ENCODE measurements around the gene NCK1.

NCK1 gene

DNA sequence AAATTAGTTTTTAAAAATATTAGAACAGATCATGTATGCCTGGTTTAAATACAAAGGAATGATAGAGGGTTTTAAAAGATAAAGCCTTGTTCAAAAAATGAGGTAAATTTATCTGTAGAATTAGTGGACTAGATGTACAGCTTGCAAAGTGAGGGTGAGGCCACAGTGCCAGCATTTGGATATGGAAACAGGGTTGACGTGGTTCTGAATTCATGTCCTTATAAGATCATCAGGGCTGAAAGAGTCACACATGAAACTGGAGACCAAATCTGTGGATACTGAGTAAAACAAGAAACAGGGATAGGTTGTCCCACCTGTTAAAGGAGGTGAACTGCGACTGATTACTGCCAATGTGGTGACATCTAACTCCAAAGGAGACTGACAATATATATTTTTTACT lies 46.3 kb downstream of the NCK1 start:
- no peak for DNase-seq (ENCODE audit: low read depth, low spot score)

DNA sequence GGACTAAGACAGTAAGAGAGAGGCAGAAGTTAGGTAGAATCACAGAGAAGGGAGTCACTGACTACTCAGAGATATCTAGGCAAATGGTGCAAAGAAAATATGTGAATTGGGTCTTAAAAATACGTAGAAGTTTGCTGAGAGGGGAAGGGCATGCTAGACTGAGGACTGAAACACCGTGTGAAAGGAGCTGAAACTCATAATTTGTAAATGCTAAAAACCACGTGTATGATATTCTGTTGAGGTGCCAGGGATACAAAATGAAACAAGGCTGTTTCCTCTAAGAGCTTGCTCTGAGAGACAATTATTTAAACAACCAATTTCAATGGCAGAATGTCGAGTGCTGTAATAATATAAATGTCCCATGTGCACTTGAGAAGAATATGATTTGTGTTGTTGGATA lies 47.2 kb downstream of the NCK1 start:
- no peak for DNase-seq (ENCODE audit: low read depth, low spot score)

DNA sequence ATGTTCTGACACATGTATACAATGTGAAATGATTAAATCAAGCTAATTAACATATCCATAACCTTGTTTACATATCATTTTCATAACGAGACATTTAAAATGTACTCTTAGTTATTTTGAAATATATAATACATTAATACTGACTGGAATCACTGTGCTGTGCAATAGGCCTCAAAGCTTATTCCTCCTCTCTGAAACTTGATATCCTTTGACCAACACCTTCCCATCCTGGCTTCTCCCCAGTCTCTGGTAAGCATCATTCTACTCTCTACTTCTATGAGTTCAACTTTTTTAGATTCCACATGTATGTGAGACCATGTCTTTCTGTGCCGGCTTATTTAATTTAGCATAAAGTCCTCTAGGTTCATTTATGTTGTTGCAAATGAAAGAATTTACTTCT lies 48.7 kb downstream of the NCK1 start:
- no peak for DNase-seq (ENCODE audit: low read depth, low spot score)

DNA sequence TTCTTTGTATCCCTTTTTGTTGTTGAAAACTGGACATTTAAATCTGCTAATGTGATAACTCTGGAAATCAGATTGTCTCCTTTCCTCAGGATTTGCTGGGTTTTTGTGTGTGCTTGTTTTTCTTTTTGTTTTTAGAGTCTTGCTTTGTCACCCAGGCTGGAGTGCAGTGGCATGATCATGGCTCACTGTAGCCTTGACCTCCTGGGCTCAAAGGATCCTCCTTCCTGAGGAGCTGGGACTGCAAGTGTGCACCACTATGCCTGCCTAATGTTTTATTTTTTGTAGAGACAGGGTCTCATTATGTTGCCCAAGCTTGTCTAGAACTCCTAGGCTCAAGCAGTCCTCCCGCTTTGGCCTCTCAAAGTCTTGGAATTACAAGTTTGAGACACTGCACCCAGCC lies 51.2 kb downstream of the NCK1 start:
- no peak for DNase-seq (ENCODE audit: low read depth, low spot score)

DNA sequence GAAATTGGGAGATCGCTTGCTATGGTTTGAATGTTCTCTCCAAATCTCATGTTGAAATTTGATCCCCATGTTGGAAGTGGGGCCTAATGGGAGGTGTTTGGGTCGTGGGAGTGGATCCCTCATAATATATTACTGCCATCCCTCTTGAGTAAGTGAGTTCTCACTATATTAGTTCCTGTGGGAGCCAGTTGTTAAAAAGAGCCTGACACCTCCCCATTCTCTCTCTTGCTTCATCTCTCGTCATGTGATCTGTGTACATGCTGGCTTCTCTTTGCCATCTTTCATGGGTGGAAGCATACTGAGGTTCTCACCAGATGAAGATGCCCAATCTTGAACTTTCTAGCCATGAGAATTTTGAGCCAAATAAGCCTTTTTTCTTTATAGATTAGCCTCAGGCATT lies 52.7 kb downstream of the NCK1 start:
- no peak for DNase-seq (ENCODE audit: low read depth, low spot score)

DNA sequence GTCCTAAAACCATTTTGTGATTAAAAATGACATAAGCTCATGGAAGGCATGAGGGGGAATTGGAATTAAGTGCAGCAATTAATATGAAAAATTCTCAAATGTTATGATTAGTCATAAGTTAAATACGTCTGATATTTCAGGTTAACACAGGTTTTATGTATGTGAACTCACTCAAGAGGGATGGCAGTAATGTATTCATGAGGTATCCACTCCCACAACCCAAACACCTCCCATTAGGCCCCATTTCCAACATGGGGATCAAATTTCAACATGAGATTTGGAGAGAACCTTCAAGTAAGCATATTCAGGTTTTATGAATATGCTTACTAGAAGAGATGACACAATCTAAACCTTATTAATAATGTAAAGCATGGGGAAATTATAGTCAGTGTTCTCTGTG lies 54.2 kb downstream of the NCK1 start:
- DNase-seq (ENCODE audit: low read depth, low spot score), result no peak

DNA sequence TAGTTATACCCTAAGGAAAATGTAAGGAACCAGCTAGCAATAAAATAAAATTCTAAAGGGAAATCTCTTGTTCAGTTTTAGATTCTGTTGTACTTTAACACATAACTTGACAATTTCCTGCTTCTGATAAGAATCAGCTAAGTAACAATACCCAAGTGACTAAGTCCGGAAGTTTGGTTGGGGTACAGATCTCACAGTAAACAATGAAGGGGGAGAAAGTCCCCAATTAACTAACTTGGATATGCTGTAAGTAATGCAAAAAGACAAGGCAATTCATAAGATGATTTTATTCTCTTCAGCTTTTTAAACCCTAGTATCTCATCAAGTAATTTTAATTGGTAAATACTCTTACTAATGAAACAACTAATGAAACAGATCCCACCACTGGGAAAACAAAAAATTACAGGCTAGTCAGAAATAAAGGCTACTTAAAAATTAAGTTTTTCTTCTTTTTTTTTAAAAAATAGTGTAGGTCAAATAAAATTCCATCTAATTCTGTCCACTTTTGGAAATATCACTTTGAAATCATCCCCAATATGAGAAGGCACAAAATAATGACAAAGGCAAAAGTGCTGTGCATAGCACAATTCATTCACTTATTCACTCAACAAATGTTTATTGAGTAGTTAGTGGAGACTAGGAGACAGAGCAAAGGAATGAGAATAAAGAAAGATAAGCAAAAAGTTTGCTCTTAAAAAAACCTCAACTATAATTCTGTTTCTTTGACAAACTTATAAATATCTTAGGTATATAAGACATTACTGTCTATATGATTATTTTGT lies 58.0 kb downstream of the NCK1 start:
- DNase-seq (ENCODE audit: low read depth, low spot score), result no peak

DNA sequence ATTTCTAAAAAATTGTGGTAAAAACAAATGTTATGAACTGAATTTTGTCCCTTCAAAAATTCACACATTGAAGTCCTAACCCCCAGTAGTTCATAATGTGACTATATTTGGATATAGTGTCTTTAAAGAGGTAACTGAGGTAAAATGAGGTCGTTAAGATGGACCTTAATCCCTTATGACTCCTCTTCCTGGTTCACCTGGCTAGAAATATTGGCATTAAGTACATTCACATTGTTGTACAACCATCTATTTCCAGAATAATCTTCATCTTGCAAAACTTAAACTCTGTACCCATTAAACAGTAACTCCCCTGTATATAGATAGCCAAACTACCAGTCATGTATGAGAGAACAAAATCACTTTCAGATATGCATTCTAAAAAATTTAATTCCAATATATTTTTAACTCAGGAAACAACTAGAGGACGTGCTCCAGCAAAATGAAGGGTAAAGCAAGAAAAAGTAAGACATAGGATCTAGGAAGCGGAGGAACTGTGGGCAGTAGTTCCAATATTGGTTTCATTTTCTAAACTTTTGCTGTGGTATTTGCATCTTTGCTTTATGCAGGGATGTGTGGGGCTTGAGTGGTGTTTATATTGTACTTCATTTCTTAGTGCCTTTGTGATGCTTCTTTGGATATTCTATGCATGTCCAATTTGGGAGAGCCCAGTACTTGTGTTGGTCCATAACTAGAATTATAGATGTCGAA lies 59.0 kb downstream of the NCK1 start:
- no peak for DNase-seq (ENCODE audit: low read depth, low spot score)

DNA sequence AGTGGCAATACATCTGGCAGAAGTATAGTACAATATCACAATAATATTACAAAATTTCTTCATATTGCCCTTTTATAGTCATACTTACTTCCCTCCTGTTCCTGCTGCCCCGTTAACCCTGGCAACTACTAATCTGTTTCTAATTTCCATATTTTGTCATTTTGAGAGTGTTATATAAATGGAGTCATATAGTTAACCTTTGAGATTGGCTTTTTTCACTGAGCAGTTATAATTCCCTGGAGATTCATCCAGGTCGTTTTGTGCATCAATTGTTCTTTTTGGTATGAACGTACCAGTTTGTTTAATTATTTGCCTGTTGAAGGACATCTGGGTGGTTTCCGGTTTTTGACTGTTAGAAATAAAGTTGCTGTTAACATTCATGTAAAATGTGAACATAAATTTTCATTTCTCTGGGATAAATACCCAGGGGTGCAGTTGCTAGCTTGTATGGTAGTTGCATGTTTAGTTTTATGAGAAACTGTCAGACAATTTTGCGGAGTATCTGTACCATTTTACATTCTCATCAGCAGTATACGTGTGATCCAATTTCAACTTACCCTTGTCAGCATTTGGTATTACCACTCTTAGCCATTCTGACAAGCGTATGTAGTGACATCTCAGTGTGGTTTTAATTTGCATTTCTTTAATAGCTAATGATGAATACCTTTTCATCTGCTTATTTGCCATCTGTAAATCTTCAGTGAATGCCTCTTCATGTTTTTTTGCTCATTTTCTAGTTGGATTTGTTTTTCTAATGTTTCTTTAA lies 63.6 kb downstream of the NCK1 start:
- DNase-seq (ENCODE audit: low read depth, low spot score), result no peak

DNA sequence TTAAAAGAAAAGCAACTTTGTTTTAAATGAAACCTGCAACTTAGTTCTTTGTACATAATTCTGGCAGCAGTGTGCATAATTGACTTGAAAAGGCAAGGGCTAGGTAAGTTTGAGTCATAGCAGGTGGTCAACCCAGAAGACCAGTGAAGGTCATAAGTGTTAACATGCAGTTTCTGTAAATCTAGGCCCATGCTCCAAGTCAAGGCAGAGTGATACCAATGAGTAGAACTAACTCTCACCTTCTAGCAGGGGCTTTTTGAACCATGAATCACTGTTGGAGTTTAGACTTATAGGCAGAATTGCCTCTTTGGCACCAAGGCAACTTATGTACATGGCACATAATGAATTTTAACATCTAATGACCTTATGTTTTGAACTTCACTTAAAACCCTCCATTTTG lies 66.2 kb downstream of the NCK1 start:
- DNase-seq (ENCODE audit: low read depth, low spot score), result no peak

DNA sequence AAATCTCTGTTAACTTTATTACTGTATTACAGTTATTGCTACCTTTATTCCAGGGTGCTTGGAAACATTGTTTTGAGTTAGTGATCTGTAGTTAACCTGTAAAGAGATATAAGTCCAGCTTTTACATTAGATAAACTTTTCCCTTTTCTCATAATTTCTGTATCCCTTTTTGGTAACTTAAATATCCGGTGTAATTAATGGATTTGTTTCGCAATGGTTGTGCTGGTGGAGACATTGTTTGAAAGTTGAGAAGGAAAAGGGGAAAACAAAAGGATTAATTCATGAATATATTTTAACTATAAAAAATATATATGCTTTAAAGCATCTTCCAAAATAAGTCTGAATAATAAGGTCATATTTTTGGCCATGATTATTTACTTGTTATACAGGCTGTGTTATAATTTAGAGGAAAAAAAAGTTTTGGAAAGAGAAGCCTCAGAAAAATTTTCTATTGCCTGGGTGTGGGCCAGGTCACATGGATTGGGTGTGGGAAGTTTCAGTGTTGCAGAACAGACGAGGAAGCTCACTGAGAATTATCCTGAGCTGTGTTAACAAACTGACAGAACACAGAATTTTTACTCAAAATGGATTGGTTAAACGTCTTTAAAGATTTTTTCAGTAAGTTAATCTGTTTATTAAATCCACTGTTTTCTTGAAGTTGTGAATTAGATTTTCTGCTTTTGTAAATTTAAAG lies 68.1 kb downstream of the NCK1 start:
- DNase-seq (ENCODE audit: low read depth, low spot score), result no peak

DNA sequence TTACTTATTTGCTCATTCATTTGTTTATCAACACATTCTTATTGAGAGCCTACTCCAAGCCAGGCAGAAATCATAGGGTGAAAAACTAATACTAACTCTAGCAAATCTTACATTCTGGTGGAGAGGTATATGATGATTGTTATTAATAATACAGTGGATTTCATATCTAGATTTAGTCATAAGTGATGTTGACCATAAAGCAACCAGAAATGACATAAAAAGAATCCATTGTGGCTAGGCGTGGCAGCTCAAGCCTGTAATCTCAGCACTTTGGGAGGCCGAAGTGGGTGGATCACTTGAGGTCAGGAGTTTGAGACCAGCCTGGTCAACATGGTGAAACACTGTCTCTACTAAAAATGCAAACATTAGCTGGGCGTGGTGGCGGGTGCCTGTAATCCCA lies 69.6 kb downstream of the NCK1 start:
- no peak for DNase-seq (ENCODE audit: low read depth, low spot score)

DNA sequence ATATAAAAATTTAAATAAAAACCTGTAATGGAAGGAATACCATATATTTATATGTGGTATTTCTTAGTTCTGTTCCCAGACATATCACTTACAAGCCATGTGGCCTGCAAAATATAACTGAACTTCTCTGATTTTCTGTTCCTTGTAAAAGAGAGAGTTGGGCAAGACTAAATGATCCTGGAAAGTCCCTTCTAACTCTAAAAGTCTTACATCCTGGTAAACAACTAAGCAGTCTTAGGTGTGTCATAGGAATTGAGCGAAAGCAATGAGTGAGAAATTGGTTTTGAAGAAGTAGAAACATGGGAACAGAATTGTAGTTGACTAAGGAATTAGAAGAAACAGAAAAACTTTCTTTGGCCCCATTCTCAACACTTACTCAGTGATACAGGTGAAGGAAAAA lies 70.5 kb downstream of the NCK1 start:
- DNase-seq (ENCODE audit: low read depth, low spot score), result no peak

DNA sequence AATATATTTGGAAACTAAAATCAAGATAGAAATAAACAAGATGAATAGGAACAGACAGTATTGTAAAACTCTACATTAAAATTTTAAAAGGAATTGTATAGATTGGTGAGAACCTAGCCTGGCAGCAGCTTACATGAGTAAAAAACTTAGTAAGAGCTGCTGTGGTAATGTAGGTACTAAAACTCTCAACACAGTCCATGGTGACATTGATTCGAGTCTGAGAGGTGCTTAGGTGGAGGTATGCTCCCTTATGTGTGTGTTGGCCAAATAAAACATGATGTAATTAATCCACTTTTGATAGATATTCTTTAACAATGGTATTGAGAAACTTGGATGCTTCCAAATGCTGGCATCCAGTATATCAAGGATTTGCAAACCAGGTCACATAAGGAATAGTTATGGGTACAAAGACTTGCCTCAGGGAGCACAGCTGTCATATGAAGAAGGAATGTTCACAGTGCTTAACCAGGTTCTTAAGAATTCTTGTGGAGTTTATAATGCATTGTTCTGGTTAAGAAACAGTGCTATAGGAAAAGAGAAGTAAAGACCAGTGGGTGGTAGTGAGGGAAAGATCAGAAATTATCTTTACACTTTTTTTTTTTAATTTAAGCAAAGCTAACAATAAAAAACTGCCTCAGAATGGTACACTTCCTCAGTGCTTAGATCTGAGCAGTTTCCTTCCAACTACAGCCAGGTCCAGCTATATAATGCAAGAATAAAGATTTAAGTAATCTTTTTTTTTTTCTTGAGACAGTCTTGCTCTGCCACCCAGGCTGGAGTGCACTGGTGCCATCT lies 71.2 kb downstream of the NCK1 start:
- DNase-seq (ENCODE audit: low read depth, low spot score), result no peak

DNA sequence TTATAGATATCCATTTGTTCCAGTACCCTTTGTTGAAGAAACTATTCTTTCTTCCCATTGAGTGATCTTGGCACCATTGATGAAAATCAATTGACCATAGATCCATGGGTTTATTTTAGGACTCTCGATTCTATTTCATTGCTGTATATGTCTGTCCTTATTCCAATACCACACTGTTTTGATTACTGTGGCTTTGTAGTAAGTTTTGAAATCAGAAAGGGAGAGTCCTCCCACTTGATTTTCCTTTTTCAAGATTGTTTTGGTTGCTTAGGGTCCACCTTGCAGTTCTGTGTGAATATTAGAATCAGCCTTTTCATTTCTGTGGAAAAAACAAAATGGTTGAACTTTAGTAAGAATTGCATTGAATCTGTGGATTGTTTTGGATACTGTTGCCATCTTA lies 75.2 kb downstream of the NCK1 start:
- DNase-seq (ENCODE audit: low read depth, low spot score), result no peak

DNA sequence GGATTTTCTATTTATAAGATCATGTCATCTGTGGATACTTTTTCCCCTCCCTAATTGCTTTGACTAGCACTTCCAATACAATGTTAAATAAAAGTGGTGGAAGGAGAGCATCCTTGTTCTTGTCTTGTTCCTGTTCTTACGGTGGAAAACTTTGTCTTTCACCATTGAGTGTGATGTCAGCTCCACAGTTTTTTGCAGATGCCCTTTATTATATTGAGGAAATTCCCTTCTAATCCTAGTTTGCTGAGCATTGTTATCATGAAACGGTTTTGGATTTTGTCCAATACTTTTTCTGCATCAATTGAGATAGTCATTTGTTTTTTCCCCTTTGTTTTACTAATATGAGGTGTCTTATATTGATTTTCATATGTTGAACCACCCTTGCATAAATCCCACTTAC lies 75.8 kb downstream of the NCK1 start:
- DNase-seq (ENCODE audit: low read depth, low spot score), result no peak

DNA sequence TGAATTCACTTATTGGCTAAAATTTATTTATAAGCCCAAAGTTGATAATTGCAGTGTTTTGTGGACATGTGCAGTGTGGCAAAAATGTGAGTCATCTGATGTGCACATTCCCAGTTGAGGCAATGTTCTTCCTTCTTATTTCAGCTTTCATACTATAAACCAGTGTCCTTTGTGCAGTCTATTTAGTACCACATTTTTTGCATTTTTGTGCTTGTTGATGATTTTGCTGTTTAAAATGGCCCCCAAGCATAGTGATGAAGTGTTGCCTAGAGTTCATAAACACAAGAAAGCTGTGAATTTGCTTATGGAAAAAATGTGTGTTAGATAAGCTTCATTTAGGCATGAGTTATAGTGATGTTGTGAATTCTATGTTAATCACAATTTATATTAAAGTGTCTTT lies 76.3 kb downstream of the NCK1 start:
- DNase-seq (ENCODE audit: low read depth, low spot score), result no peak

DNA sequence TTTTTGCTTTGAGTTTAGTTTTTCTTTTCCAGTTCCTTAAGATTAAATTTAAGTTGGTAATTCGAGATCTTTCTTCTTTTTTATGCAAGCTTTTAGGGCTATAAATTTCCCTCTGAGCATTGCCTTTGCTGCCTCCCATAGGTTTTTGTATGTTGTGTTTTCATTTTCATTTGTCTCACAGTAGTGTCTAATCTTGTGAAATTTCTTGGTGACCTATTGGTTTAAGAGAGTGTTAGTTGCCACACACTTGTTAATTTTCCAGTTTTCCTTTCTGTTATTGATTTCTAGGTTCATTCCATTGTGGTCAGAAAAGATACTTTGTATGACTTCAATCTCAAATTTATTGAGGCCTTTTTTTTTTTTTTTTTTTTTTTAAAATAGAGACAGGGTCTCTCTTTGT lies 77.5 kb downstream of the NCK1 start:
- DNase-seq (ENCODE audit: low read depth, low spot score), result no peak

DNA sequence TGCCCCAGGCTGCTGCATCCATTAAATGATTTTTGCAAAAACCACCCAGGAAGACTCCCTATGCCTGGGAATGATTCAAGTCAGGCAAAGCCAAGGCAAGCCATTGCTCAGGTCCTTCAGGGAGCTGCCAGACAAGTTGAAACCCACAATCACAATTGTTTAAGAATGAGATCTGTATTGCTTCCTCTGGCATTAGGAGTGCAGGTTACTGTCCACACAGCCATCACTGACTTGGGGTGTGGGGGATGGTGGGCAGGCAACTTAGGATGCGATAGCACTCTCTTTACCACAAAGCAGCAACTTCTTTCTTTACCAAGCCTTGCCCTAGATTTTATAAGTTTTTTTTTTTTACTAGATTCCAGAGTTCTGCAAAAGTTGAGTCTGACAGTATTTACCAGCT lies 80.8 kb downstream of the NCK1 start:
- no peak for DNase-seq (ENCODE audit: low read depth, low spot score)

DNA sequence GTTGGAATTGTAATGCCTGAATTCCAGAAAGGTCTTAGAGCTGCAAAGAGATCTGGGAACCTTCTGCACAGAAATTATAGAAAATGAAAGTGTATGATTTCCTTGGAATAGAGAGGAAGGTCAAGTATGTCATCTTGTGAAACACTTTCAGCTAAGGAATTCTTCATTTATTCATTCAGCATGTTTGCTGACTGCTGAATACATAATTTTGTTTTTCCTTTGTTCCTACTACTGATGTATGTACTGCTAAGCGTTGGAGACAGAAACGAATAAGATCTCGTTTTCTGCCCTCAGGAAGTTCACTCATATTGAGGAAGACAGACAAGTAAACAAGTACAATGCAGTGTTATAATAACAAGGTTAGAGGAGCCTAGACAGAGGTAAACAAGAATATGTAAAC lies 81.4 kb downstream of the NCK1 start:
- no peak for DNase-seq (ENCODE audit: low read depth, low spot score)

DNA sequence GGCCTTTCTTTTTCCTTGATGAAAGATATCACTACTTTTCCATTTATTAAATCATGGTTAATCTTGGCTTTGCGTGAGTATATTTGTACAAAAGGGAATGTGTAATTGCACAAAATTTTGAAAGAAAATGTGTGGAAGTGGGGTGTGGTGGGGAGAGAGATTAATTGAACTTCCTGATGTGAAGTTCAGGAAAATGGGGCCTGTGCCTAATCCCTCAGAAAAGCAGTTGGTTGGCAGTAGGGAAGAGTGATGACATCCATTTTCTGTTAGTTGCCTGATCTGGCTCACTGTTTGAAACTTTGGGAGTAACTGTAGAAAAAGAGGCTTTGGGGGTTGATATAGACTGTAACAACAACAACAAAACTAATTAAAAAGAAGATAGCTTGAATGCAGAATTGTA lies 85.0 kb downstream of the NCK1 start:
- DNase-seq (ENCODE audit: low read depth, low spot score), result no peak
